ENCODE data around the gene CCNY. TPM values are rescaled to one million over a fixed set of nuclear protein-coding genes. Genes with fewer than 3 reads are reported as not detected.
"Not testable (repeated sequence)": the region's sequence is repeated elsewhere in the genome, so short reads cannot be mapped to it uniquely, and the experiment has no call there.

The CCNY gene
- polyA plus RNA-seq, 1 experiment, result 39.0 TPM

DNA sequence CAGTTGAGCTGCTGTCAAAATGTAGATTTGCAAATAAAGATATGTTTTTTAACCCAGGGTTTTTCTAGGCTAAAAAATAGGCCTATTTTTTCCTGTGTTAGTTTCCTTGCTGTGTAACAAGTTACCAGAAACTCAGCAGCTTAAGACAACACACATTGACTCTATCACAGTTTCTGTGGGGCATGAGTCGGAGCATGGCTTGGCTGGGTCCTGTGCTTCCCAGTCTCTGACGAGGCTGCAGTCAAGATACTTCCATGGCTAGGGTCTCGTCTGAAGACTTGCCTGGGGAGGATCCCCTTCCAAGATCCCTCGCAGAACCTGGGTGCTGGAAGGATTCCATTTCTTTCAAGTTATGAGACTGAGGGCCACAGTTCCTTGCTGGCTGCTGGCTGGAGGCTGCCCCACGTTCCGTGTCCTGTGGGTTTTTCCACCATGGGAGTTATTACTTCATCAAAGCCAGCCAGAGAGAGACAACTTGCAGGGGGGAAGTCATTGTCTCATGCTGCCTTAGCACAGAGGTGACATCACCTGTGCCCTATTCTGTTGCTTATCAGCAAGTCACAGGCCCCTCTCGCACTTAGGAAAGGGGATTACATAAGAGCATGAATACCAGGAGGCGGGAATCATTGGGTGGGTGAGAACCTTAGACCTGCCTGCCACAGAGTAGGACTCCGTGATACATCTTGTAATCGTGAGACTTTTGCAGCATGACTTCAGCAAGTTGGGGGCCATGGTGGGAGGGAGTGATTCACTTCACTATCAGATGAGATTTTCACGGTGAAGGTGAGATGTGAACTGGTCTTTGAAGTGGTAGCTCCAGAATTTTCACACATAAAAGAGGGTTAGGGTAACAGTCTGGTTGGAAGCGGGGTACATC lies 77.9 kb downstream of the CCNY start:
- no peak for DNase-seq (ENCODE audit: low read depth)
- H3K27me3 ChIP-seq (ENCODE audit: control insufficient read depth, insufficient read depth, low read length), result no peaks in the 10 kb centered on the region
- H3K36me3 ChIP-seq (ENCODE audit: control insufficient read depth, insufficient read depth, low read length), result no peaks in the 10 kb centered on the region
- H3K4me3 ChIP-seq (ENCODE audit: low read depth, low read length), result no peak overlapping the region
- TF ChIP-seq CTCF (IDR thresholded peaks at IDR 0.05; ENCODE audit: insufficient read depth, low read depth, low read length), result no peak
- POLR2A ChIA-PET, result no interaction called here
- CTCF ChIA-PET, result interaction anchor here (1.1 kb wide), 1 partner anchor 131 kb away, joined by 3 read pairs; no protein-coding TSS in a partner anchor

GRCh38 chr10:35415505-35415904 lies 79.2 kb downstream of the CCNY start:
- Histone ChIP-seq H3K27me3 (ENCODE audit: control insufficient read depth, insufficient read depth, low read length) (no peaks in the 10 kb centered on the region), H3K4me3 (ENCODE audit: low read depth, low read length) (no peak overlapping the region), H3K36me3 (ENCODE audit: control insufficient read depth, insufficient read depth, low read length) (no peaks in the 10 kb centered on the region)
- POLR2A ChIA-PET, result no interaction called here
- CTCF ChIA-PET, result no interaction called here
- DNase-seq (ENCODE audit: low read depth), result no peak
- no peak for TF ChIP-seq CTCF (IDR thresholded peaks at IDR 0.05; ENCODE audit: insufficient read depth, low read depth, low read length)

DNA sequence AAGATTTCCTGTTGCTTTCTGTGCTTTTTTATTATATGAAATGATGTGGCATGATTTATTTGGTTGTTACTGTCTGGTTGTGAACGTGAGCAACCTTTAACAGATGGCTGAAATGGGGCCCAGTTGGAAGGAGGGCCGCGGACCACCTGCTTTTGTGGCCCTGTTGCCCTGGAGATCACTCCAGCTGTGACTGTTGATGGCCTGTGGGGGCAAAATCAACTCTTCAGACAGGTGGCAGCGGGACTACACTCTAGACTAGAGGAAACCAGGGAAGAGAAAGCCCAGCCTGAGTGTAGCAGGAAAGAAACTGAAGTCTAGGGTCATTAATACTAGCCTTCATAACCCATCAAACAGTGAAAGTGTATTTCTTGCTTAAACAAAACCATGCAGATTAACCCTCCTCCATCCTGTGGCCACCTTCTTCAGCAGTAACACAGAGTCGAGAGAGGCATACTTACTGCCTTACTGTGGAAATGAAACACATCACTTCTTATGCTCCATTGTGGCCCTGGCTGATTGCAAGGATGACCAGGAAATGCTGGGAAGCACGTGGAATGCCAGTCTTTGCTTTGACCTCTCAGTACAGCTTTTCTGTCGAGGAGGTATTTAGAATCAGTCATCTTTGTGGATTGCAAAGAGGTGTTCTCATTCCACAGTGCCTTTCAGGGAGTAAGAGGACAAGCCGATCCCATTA lies 80.5 kb downstream of the CCNY start:
- Histone ChIP-seq H3K36me3 (ENCODE audit: control insufficient read depth, insufficient read depth, low read length) (no peaks in the 10 kb centered on the region), H3K27me3 (ENCODE audit: control insufficient read depth, insufficient read depth, low read length) (no peaks in the 10 kb centered on the region), H3K4me3 (ENCODE audit: low read depth, low read length) (no peak overlapping the region)
- TF ChIP-seq CTCF (IDR thresholded peaks at IDR 0.05; ENCODE audit: insufficient read depth, low read depth, low read length), result no peak
- DNase-seq (ENCODE audit: low read depth), result no peak
- CTCF ChIA-PET, result no interaction called here
- POLR2A ChIA-PET, result no interaction called here

- TF ChIP-seq CTCF (IDR thresholded peaks at IDR 0.05; ENCODE audit: insufficient read depth, low read depth, low read length), result no peak
- POLR2A ChIA-PET, result no interaction called here
- H3K36me3 ChIP-seq (ENCODE audit: control insufficient read depth, insufficient read depth, low read length), result no peaks in the 10 kb centered on the region
- no peaks in the 10 kb centered on the region for H3K27me3 ChIP-seq (ENCODE audit: control insufficient read depth, insufficient read depth, low read length)
- no peak overlapping the region for H3K4me3 ChIP-seq (ENCODE audit: low read depth, low read length)
- CTCF ChIA-PET, result no interaction called here
- no peak for DNase-seq (ENCODE audit: low read depth)
Measured at GRCh38 chr10:35417313-35417625, 81.0 kb downstream of the CCNY start.

- POLR2A ChIA-PET, result no interaction called here
- H3K36me3 ChIP-seq (ENCODE audit: control insufficient read depth, insufficient read depth, low read length), result no peaks in the 10 kb centered on the region
- no peak for TF ChIP-seq CTCF (IDR thresholded peaks at IDR 0.05; ENCODE audit: insufficient read depth, low read depth, low read length)
- H3K4me3 ChIP-seq (ENCODE audit: low read depth, low read length), result no peak overlapping the region
- no peaks in the 10 kb centered on the region for H3K27me3 ChIP-seq (ENCODE audit: control insufficient read depth, insufficient read depth, low read length)
- DNase-seq (ENCODE audit: low read depth), result no peak
- CTCF ChIA-PET, result no interaction called here
Measured at GRCh38 chr10:35417795-35418194, 81.5 kb downstream of the CCNY start.

DNA sequence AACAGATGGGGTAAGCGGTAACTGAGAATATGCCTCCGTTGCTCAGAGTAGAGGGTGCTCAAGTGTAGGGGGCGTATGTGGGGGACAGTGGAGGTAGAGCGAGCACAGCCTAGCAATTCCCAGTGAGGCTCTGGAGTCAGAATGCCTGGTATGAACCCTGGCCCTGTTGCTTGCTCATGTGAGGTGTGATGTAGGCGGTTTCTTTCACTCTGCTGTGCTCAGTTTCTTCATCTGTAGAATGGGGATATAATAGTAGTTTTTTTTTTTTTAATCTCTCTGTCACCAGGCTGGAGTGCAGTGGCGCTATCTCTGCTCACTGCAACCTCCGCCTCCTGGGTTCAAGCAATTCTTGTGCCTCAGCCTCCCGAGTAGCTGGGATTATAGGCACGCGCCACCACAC lies 82.3 kb downstream of the CCNY start:
- H3K27me3 ChIP-seq (ENCODE audit: control insufficient read depth, insufficient read depth, low read length); H3K4me3 ChIP-seq (ENCODE audit: low read depth, low read length); CTCF ChIA-PET; POLR2A ChIA-PET; DNase-seq (ENCODE audit: low read depth); H3K36me3 ChIP-seq (ENCODE audit: control insufficient read depth, insufficient read depth, low read length): not testable (repeated sequence)

Data from BJ (cell line).